Activated CD4-positive, alpha-beta T cell treated with anti-CD3 and anti-CD28 coated beads, Interleukin-2, amount 50 U/mL, for 4 hours (primary cell): ENCODE measurements around the gene DIRAS3.
"Not testable (repeated sequence)": the region's sequence is repeated elsewhere in the genome, so short reads cannot be mapped to it uniquely, and the experiment has no call there.

ENCODE experiments used
- DNase-seq, 2 experiments: peaks; one replicate each; pipeline ENCODE4 v3.0.0-alpha.2; 2020

Gene DIRAS3

DNA sequence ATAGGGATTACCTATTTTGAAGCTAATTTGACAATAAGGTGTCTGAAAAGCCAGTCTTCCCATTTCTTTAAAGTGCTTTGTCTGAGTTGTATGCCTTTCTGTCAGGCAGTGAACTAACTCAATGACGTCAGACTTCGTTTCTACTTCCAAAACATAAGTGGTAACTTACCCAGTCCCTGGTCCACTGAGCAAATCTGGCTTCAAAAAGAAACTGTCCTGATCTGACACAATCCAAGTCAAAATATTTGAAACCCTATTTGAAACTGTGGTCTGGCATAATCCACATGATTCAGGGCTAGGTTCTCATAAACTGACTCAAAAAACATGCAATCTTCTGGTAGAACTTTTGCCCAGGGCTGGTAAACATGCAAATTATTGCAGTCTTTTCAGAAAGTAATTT, 34.0 kb downstream of the DIRAS3 start:
- no peak for DNase-seq

DNA sequence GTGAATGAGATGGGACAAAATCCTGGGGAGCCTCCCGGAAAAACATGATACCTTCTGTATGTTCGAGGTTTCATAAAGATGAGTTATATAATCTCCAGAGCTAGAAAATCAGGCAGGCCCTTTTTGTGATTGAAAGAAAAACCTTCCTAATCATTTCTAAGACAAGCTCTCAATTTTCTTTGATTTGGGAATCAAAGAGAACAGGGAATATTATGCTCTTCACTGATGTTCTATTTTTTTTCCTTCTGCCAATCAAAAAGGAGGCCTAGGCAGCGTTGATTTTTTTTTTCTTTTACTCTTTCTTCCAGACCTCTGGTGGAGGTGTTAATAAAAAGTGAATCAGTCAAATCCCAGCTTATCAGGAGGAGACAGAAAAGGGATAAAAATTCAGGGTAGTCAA, 34.5 kb downstream of the DIRAS3 start:
- DNase-seq = no peak

DNA sequence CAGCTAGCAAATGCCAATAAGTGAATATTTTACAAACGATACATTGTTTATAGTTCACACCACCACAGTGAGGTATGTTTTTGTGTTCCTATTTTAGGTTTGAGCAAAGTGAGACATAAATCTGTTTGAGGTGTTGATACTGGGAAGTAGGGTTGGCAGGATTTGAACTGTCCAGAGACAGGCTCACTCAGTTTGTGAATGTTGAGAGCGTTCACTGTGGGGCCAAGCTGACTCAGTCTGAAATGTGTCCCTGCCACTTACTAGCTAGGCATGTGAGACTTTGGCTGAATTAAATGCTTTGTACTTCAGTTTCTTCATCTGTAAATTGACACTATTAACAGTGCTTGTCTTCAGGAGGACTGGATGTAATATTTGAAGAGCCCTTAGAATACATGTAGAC, 35.1 kb downstream of the DIRAS3 start:
- no peak for DNase-seq

DNA sequence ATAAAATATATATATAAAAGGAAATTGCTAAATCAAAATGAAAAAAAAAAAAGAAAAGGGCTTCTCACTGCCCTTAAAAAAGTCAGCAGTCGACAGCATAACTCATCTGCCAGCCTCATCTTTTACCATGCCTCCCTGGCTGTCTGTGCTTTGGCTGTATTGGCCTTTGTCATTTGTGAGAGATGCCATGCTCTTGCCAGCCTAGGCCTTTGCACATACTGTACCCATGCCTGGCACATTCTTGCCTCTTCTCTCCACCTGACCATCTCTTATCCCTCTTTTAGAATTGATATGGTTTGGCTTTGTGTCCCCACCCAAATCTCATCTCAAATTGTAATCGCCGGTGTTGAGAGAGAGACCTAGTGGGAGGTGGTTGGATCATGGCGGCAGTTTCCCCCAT, 37.1 kb downstream of the DIRAS3 start:
- no peak for DNase-seq

DNA sequence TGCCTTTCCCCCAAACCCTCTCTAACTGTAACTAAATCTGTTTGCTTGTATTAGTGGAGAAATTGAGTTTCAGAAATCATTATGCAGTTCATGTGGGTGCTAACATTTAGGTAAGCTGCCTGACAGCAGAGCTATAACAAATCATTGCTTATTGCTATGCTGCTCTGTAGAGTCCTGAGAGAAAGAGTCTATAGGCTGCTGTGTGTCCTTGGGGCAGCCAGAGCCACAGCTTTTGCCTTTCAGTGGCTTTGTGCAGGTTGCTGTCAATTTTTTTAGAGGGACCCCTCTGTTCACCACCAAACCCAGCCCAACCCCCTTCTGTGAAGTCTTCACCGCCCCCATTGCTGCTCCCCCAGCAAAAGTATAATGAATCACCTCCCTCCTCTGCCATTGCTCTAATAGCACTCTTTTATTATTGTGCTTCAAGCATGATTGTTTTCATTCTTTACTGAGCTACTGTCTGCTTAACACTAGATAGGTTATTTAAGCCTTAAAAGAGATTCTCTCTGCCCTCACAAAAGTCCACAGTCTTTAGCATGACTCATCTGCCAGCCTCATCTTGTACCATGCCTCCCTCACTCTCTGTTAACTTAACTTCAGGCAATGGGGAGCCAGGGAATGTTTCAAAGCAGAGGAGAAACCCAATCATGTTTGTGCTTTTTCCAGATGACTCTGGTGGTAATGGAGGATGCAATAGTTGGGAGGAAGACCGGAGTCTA, 38.6 kb downstream of the DIRAS3 start:
- no peak for DNase-seq

DNA sequence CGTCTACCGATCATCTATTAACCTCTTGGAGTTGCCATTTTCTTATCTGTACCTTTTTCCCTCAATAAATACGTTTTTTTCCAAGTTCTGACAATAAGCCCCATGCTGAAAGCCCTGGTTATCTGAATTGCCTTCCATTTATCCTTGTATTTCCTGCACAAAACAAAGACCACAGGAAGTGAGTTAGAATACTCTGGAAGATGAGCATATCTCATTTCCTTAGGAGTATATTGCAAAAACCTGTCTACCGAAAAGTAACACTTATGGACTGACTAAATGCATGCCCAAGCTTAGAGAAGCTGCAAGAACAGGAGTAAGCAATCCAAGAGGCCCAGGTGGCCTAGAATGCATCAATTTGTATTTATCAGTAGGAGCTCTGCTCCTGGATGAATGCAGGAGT, 39.9 kb downstream of the DIRAS3 start:
- DNase-seq = no peak

DNA sequence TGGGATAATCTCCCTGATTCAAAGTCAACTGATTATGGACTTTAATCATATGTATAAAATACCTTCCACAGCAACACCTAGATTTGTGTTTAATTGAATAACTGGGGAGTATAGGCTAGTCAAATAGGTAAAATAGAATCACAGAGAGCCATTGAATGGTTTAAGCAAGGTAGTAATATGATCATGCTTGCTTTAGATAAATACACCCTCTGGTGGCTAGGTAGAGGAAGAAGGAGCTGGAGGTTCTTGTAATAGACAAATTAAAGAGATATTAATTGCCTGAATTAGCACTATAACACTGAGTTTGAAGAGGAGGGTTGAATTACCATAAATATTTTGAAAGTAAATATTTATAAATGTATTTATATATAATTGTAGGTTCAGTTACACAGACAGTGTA, 40.3 kb downstream of the DIRAS3 start:
- no peak for DNase-seq

DNA sequence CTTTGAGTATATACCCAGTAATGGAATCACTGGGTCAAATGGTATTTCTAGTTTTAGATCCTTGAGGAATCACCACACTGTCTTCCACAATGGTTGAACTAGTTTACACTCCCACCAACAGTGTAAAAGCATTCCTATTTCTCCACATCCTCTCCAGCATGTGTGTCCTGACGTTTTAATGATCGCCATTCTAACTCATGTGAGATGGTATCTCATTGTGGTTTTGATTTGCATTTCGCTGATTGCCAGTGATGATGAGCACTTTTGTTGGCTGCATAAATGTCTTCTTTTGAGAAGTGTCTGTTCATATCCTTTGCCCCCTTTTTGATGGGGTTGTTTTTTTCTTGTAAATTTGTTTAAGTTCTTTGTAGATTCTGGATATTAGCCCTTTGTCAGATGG, 46.8 kb downstream of the DIRAS3 start:
- DNase-seq = not testable (repeated sequence)

DNA sequence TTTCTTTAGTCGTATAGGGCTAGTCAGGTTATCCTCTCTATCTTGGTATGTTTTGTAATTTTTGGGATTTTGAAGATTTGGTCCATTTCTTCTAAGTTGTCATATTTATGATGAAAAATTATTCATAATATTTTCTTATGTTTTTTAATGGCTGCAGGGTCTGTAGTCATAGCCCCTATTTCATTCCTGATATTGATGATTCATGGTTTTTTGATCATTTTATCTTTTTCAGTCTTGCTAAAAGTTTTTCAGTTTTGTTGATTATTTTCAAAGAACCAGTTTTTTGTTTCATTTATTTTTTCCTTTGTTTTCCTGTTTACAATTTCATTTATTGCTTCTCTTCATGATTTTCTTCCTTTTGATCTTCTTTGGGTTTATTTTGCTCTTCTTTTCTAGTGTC, 50.2 kb downstream of the DIRAS3 start:
- no peak for DNase-seq

DNA sequence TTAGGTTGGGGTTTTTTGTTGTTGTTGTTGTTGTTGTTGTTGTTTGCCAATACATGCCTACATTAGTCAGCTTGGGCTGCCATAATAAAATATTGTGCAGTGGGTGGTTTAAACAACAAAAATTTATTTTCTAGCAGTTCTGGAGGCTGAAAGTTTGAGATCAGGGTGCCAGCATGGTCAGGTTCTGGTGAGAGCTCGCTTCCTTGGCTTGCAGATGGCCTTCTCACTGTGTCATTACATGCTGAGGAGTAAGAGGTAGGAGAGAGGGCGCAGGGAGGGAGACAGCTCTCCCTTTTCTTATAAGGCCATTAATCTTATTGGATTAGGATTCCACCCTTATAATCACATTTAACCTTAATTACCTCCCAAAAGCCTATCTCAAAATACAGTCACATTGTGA, 52.7 kb downstream of the DIRAS3 start:
- no peak for DNase-seq
